ENCODE data around the gene TNFRSF21. TPM values are rescaled to one million over a fixed set of nuclear protein-coding genes. Genes with fewer than 3 reads are reported as not detected.

TNFRSF21 gene
- total RNA-seq, 1 donor from 2014 or later, result 74.2 TPM

- TF ChIP-seq, protein P1, sequence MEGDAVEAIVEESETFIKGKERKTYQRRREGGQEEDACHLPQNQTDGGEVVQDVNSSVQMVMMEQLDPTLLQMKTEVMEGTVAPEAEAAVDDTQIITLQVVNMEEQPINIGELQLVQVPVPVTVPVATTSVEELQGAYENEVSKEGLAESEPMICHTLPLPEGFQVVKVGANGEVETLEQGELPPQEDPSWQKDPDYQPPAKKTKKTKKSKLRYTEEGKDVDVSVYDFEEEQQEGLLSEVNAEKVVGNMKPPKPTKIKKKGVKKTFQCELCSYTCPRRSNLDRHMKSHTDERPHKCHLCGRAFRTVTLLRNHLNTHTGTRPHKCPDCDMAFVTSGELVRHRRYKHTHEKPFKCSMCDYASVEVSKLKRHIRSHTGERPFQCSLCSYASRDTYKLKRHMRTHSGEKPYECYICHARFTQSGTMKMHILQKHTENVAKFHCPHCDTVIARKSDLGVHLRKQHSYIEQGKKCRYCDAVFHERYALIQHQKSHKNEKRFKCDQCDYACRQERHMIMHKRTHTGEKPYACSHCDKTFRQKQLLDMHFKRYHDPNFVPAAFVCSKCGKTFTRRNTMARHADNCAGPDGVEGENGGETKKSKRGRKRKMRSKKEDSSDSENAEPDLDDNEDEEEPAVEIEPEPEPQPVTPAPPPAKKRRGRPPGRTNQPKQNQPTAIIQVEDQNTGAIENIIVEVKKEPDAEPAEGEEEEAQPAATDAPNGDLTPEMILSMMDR (conservative IDR thresholded peaks at IDR 0.05), result no peak
- H3K36me3 Mint-ChIP-seq, result peaks cover 8% of the 10 kb centered on the region
- peak overlapping the region; percentile 61 for H3K27ac Mint-ChIP-seq
- H3K9me3 Mint-ChIP-seq, result peaks cover 3% of the 10 kb centered on the region
- DNase-seq (ENCODE audit: extremely low spot score, unreplicated experiment), result no peak
- H3K4me1 Mint-ChIP-seq (ENCODE audit: unreplicated experiment), result peaks cover 24% of the 10 kb centered on the region
- H3K27me3 Mint-ChIP-seq, result no peaks in the 10 kb centered on the region
- peak overlapping the region; percentile 21 for H3K4me3 Mint-ChIP-seq
These were observed 7.7 kb downstream of the TNFRSF21 start for GRCh38 chr6:47302043-47302442.

- no peak overlapping the region for H3K4me3 Mint-ChIP-seq
- no peak overlapping the region for H3K27ac Mint-ChIP-seq
- peaks cover 8% of the 10 kb centered on the region for H3K36me3 Mint-ChIP-seq
- peaks cover 3% of the 10 kb centered on the region for H3K9me3 Mint-ChIP-seq
- TF ChIP-seq, protein P1 (conservative IDR thresholded peaks at IDR 0.05), result no peak
- no peaks in the 10 kb centered on the region for H3K27me3 Mint-ChIP-seq
- peaks cover 24% of the 10 kb centered on the region for H3K4me1 Mint-ChIP-seq (ENCODE audit: unreplicated experiment)
- DNase-seq (ENCODE audit: extremely low spot score, unreplicated experiment), result no peak
These were observed 8.3 kb downstream of the TNFRSF21 start for GRCh38 chr6:47301441-47301840.

DNA sequence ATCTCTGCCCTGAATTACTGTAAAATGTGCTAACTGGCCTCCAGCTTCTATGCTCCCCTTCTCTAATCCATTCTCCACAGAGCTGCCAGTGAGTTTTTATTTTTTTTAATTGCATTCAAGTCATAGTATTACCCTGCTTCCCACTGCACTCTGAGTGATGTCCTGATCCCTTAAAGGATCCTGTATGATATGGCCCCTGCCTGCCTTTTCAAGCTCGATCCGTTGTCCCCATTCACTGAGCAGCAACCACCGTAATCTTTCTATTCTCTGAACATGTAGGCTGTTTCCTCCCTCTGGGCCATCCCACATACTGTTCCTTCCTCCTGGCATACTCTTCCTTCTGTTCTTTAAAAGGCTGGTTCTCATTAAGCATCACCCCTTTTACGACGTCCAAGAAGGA, 9.3 kb downstream of the TNFRSF21 start:
- TF ChIP-seq, protein P1 (conservative IDR thresholded peaks at IDR 0.05), result no peak
- Mint-ChIP-seq H3K9me3 (peaks cover 3% of the 10 kb centered on the region), H3K27ac (no peak overlapping the region), H3K36me3 (peaks cover 8% of the 10 kb centered on the region), H3K4me1 (ENCODE audit: unreplicated experiment) (peaks cover 22% of the 10 kb centered on the region), H3K4me3 (no peak overlapping the region), H3K27me3 (no peaks in the 10 kb centered on the region)
- no peak for DNase-seq (ENCODE audit: extremely low spot score, unreplicated experiment)

- no peak overlapping the region for H3K27ac Mint-ChIP-seq
- H3K36me3 Mint-ChIP-seq, result peaks cover 8% of the 10 kb centered on the region
- peaks cover 3% of the 10 kb centered on the region for H3K9me3 Mint-ChIP-seq
- H3K27me3 Mint-ChIP-seq, result no peaks in the 10 kb centered on the region
- H3K4me1 Mint-ChIP-seq (ENCODE audit: unreplicated experiment), result peaks cover 18% of the 10 kb centered on the region
- DNase-seq (ENCODE audit: extremely low spot score, unreplicated experiment), result no peak
- TF ChIP-seq, protein P1 (conservative IDR thresholded peaks at IDR 0.05), result no peak
- H3K4me3 Mint-ChIP-seq, result no peak overlapping the region
These were observed 9.7 kb downstream of the TNFRSF21 start for GRCh38 chr6:47299965-47300364.

DNA sequence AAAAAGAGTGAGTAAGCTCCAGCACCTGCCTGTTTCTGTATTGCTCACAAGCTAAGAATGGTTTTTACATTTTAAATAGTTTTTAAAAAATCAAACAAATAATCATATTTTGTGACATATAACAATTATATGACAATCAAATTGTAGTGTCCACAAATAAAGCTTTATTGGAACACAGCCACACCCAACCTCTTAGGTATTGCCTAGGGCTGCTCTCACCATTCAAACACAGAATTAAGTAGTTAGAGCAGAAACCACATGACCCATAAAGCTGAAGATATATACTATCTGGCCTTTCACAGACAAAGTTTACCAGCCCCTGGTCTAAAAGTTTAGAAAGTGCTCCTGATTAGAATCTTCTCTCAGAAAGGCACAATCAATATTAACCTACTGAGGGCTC, 11.2 kb downstream of the TNFRSF21 start:
- TF ChIP-seq, protein P1 (conservative IDR thresholded peaks at IDR 0.05), result no peak
- H3K4me1 Mint-ChIP-seq (ENCODE audit: unreplicated experiment), result peaks cover 15% of the 10 kb centered on the region

DNA sequence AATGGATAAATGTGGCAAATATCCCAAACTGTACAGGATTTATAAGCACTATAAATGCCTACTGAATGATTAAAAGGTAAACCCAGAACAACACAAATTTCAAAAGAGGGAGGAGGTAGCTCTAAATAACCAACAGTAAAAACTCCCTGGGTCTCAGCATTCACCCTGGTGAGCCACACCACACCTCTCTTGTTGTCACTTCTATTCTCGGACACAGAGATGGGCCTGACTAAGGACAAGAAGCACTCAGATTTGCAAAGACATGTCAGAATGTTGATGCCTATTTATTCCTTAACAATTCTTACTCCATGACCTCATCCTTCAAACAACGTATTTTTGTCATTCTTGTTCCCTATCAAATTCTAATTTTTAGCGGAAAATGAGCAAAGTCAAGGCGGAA, 14.7 kb downstream of the TNFRSF21 start:
- Mint-ChIP-seq H3K27ac (no peak overlapping the region), H3K4me3 (no peak overlapping the region), H3K36me3 (peaks cover 21% of the 10 kb centered on the region), H3K27me3 (no peaks in the 10 kb centered on the region), H3K9me3 (peaks cover 6% of the 10 kb centered on the region), H3K4me1 (ENCODE audit: unreplicated experiment) (peaks cover 13% of the 10 kb centered on the region)
- DNase-seq (ENCODE audit: extremely low spot score, unreplicated experiment), result no peak
- TF ChIP-seq, protein P1 (conservative IDR thresholded peaks at IDR 0.05), result no peak

More for the DNA sequence above, 11.2 kb downstream of the TNFRSF21 start:
- Mint-ChIP-seq H3K27ac (no peak overlapping the region), H3K36me3 (peaks cover 13% of the 10 kb centered on the region), H3K27me3 (no peaks in the 10 kb centered on the region), H3K4me3 (no peak overlapping the region), H3K9me3 (peaks cover 3% of the 10 kb centered on the region)
- DNase-seq (ENCODE audit: extremely low spot score, unreplicated experiment), result no peak
